HL-60 (cell line): ENCODE measurements around the gene WLS.

ENCODE experiments used
- DNase-seq, 2 experiments: peaks; one replicate each; pipeline ENCODE4 v3.0.0-alpha.2; 2010 to 2020; ENCODE audit warnings: low read depth in 1 of 2, low spot score in 1 of 2
- H3K27ac ChIP-seq: fragments of 250-450 bp; sonication (Bioruptor Pico); replicated peaks from 2 replicates; pipeline ENCODE4 v1.5.1; 2020; ENCODE audit warnings: mild to moderate bottlenecking, moderate library complexity
- H3K27me3 ChIP-seq: fragments of 250-450 bp; sonication (Bioruptor Pico); 2 replicates; pipeline ENCODE4 v1.5.1; 2021; ENCODE audit warnings: mild to moderate bottlenecking, moderate library complexity; ENCODE audit not compliant: insufficient read depth, poor library complexity, severe bottlenecking
- H3K4me3 ChIP-seq: replicated peaks from 2 replicates; pipeline ENCODE4 v1.5.1; 2011; ENCODE audit warnings: mild to moderate bottlenecking, control low read depth, low read length; ENCODE audit not compliant: insufficient read depth
- CTCF ChIP-seq: IDR thresholded peaks from one replicate; pipeline ENCODE4 v1.5.1; 2011; ENCODE audit warnings: low read length, control low read depth, inconsistent platforms; ENCODE audit not compliant: insufficient read depth
- GABPA ChIP-seq: IDR thresholded peaks from 2 replicates; pipeline ENCODE4 v1.6.1; 2012; ENCODE audit warnings: low read depth
- POLR2AphosphoS5 ChIP-seq: IDR thresholded peaks from 2 replicates; pipeline ENCODE4 v1.6.1; 2012; ENCODE audit warnings: low read depth
- REST ChIP-seq: IDR thresholded peaks from 2 replicates; pipeline ENCODE4 v1.6.1; 2012; ENCODE audit warnings: low read depth; ENCODE audit not compliant: insufficient replicate concordance
- SPI1 ChIP-seq: IDR thresholded peaks from 2 replicates; pipeline ENCODE4 v1.6.1; 2012; ENCODE audit warnings: low read depth, mild to moderate bottlenecking, borderline replicate concordance

The WLS gene

GRCh38 chr1:68197461-68197860, 34.9 kb downstream of the WLS start:
- no peak for DNase-seq
- no peak for TF ChIP-seq REST
- TF ChIP-seq SPI1: no peak
- no peak for TF ChIP-seq CTCF
- no peak for TF ChIP-seq POLR2AphosphoS5
- no peak for TF ChIP-seq GABPA
- no peak overlapping the region for H3K27ac ChIP-seq
- no peaks in the 10 kb centered on the region for H3K27me3 ChIP-seq
- H3K4me3 ChIP-seq: no peak overlapping the region

GRCh38 chr1:68196676-68197075, 35.6 kb downstream of the WLS start:
- TF ChIP-seq CTCF (no peak), SPI1 (no peak), POLR2AphosphoS5 (no peak), REST (no peak), GABPA (no peak)
- no peaks in the 10 kb centered on the region for H3K27me3 ChIP-seq
- no peak overlapping the region for H3K27ac ChIP-seq
- DNase-seq: no peak
- H3K4me3 ChIP-seq: no peak overlapping the region

GRCh38 chr1:68191717-68192116, 40.6 kb downstream of the WLS start:
- TF ChIP-seq GABPA (no peak), POLR2AphosphoS5 (no peak), CTCF (no peak), REST (no peak), SPI1 (no peak)
- H3K4me3 ChIP-seq: no peak overlapping the region
- no peaks in the 10 kb centered on the region for H3K27me3 ChIP-seq
- no peak overlapping the region for H3K27ac ChIP-seq
- DNase-seq: no peak
